Measurements from ENCODE around the gene TP53. TPM values are rescaled to one million over a fixed set of nuclear protein-coding genes. Genes with fewer than 3 reads are reported as not detected.

TP53 gene
- total RNA-seq, 1 experiment from 2014 or later: 179 TPM

DNA sequence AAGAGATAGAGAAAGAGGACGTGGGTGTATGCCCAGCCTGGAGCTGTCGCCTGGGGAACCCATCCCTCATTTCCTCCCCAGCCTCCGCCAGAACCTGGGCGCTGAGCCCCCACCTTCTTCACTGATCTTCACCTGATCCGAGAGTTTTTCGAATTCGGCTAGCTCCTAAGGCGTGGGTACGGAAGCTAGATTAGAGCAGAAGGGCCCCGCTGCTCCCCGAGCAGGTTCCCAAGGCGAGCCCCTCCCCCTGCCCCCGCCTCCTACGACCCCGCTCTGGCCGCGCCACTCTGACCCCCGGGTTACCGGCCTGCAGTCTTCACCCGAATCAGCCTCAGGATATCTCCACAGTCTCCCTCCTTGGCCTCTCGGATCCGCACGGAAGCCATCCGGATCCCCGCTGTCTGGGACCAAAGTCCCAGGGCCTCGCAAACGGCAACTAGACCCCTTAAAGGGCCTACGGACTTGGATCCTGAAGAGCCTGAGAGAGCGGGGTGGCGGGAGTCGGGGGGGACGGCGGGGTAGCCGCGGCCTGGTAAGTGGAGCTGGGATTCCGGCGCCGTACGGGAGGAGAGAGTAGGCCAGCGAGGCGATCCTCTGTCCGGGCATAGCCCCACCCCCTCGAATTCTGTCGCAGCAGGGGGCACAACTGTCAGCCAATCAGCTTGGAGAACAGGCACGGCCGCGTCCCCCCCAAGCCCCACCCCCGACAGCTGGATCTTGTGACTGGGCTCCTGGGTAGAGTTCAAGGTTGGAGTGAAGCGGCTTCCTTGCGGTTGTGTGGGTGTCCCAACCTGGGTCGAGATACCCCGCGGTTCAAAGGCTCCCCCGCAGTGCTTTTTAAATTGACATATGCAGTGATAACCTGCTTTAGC lies 59.8 kb downstream of the TP53 start, which contains the start of gene SAT2 (continued):
- TF ChIP-seq ZNF263 (CRISPR knock-in tag; IDR thresholded peaks at IDR 0.05; ENCODE audit: low read depth) (no peak), ZNF671 (CRISPR knock-in tag; IDR thresholded peaks at IDR 0.05) (no peak), OVOL2 (CRISPR knock-in tag; IDR thresholded peaks at IDR 0.05; ENCODE audit: borderline replicate concordance) (no peak)
- TF ChIP-seq, protein P1, sequence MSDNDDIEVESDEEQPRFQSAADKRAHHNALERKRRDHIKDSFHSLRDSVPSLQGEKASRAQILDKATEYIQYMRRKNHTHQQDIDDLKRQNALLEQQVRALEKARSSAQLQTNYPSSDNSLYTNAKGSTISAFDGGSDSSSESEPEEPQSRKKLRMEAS (CRISPR knock-in tag; IDR thresholded peaks at IDR 0.05): no peak
- TF ChIP-seq, protein P2, sequence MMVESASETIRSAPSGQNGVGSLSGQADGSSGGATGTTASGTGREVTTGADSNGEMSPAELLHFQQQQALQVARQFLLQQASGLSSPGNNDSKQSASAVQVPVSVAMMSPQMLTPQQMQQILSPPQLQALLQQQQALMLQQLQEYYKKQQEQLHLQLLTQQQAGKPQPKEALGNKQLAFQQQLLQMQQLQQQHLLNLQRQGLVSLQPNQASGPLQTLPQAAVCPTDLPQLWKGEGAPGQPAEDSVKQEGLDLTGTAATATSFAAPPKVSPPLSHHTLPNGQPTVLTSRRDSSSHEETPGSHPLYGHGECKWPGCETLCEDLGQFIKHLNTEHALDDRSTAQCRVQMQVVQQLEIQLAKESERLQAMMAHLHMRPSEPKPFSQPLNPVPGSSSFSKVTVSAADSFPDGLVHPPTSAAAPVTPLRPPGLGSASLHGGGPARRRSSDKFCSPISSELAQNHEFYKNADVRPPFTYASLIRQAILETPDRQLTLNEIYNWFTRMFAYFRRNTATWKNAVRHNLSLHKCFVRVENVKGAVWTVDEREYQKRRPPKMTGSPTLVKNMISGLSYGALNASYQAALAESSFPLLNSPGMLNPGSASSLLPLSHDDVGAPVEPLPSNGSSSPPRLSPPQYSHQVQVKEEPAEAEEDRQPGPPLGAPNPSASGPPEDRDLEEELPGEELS (CRISPR knock-in tag; IDR thresholded peaks at IDR 0.05): no peak
- TF ChIP-seq, protein P3, sequence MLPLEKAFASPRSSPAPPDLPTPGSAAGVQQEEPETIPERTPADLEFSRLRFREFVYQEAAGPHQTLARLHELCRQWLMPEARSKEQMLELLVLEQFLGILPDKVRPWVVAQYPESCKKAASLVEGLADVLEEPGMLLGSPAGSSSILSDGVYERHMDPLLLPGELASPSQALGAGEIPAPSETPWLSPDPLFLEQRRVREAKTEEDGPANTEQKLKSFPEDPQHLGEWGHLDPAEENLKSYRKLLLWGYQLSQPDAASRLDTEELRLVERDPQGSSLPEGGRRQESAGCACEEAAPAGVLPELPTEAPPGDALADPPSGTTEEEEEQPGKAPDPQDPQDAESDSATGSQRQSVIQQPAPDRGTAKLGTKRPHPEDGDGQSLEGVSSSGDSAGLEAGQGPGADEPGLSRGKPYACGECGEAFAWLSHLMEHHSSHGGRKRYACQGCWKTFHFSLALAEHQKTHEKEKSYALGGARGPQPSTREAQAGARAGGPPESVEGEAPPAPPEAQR (CRISPR knock-in tag; IDR thresholded peaks at IDR 0.05): no peak
- TF ChIP-seq, protein P4, sequence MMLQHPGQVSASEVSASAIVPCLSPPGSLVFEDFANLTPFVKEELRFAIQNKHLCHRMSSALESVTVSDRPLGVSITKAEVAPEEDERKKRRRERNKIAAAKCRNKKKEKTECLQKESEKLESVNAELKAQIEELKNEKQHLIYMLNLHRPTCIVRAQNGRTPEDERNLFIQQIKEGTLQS (CRISPR knock-in tag; conservative IDR thresholded peaks at IDR 0.05): no peak

DNA sequence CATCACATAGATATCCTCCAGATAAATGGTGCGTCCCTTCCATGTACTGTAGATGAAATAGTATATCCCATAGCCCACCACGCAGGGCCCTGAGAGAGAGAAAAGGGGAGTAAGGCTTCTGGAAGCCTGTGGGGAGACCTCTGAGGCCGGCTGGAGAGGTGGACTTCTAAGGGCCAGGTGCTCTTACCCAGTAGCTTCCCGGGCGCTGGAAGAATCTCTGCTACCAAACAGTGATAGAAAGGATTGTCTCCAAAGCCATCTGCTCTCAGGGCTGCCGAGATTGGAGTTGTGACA lies 60.4 kb downstream of the TP53 start:
- Mint-ChIP-seq H3K27ac (peak overlapping the region; percentile 25), H3K27me3 (ENCODE audit: low read depth) (no peaks in the 10 kb centered on the region), H3K9me3 (no peaks in the 10 kb centered on the region), H3K4me1 (peaks cover 9% of the 10 kb centered on the region), H3K36me3 (peaks cover 4% of the 10 kb centered on the region), H3K4me3 (peak overlapping the region; percentile 85)
- ATAC-seq: no peak
- TF ChIP-seq, protein P5, sequence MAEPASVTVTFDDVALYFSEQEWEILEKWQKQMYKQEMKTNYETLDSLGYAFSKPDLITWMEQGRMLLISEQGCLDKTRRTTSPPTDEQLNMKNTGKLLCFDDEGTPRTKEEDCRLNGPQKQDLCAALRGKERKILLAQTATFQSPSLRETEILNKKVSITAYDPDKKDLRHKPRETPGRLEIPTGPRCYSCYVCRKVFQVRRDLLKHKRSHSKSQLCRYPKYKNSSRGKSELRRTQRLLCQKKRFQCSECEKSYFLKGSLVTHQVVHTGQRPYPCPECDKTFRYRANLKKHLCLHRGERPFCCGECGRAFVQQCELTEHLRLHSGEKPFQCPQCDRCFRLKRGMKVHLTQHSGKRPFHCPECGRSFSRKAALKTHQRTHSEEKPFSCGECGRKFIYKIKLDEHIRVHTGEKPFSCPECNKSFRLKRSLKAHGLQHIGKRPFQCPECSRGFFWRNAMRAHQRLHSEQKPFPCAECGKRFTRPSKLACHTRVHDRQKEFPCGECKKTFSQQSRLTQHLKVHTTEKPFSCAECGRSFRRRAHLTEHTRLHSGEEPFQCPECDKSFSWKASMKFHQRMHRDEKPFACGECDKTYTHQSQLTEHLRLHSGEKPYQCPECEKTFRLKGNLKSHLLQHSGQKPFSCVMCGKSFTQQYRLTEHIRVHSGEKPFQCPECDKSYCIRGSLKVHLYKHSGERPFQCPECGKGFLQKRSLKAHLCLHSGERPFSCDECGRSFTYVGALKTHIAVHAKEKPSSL (CRISPR knock-in tag; conservative IDR thresholded peaks at IDR 0.05): no peak
- no peak for DNase-seq (ENCODE audit: low spot score)
- ChIA-PET CTCF (interaction anchor here (0.6 to 3.0 kb wide), 14 partner anchors 9 to 447 kb away, joined by 3 to 41 read pairs (median 7); partner anchors contain the start of genes EFNB3, FXR2, SOX15 and TP53), POLR2A (interaction anchor here (1.0 to 3.1 kb wide), 9 partner anchors 11 to 148 kb away, joined by 3 to 40 read pairs (median 9); partner anchors contain the start of genes ATP1B2, DNAH2, MPDU1 and SOX15)

DNA sequence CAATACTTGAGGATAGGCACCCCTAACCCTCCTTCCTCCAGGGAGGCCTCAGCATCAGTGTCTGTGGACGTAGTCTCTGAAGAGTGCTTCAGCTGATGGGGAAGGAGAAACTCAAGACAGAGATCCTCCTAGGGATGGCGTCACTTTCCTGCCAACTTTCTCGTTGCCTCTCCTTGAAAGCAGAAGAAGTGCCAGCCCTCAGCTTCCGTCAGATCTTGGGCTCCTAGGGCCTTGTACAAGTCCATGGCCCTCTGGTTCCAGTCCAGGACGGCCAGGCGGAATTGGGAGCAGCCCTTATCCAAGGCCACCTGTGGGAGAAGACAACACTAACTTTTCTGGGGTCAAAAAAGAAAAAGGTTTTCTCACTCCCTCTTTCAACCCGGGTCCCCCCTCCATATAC lies 61.0 kb downstream of the TP53 start:
- Mint-ChIP-seq H3K9me3 (no peaks in the 10 kb centered on the region), H3K4me3 (peak overlapping the region; percentile 85), H3K27me3 (ENCODE audit: low read depth) (no peaks in the 10 kb centered on the region), H3K36me3 (peaks cover 4% of the 10 kb centered on the region), H3K27ac (no peak overlapping the region), H3K4me1 (peaks cover 9% of the 10 kb centered on the region)
- CTCF ChIA-PET: interaction anchor here (2.1 to 3.0 kb wide), 6 partner anchors 10 to 61 kb away, joined by 8 to 41 read pairs (median 28); partner anchors contain the start of genes FXR2, SOX15, TP53 and WRAP53
- no peak for ATAC-seq
- POLR2A ChIA-PET: interaction anchor here (1.0 to 3.1 kb wide), 3 partner anchors 30 to 147 kb away, joined by 3 to 40 read pairs (median 20); partner anchors contain the start of genes TP53 and WRAP53
- no peak for DNase-seq (ENCODE audit: low spot score)
- TF ChIP-seq RELA (CRISPR knock-in tag; IDR thresholded peaks at IDR 0.05; ENCODE audit: borderline replicate concordance): no peak
- TF ChIP-seq ZNF416 (CRISPR knock-in tag; IDR thresholded peaks at IDR 0.05): no peak
- TF ChIP-seq, protein P6, sequence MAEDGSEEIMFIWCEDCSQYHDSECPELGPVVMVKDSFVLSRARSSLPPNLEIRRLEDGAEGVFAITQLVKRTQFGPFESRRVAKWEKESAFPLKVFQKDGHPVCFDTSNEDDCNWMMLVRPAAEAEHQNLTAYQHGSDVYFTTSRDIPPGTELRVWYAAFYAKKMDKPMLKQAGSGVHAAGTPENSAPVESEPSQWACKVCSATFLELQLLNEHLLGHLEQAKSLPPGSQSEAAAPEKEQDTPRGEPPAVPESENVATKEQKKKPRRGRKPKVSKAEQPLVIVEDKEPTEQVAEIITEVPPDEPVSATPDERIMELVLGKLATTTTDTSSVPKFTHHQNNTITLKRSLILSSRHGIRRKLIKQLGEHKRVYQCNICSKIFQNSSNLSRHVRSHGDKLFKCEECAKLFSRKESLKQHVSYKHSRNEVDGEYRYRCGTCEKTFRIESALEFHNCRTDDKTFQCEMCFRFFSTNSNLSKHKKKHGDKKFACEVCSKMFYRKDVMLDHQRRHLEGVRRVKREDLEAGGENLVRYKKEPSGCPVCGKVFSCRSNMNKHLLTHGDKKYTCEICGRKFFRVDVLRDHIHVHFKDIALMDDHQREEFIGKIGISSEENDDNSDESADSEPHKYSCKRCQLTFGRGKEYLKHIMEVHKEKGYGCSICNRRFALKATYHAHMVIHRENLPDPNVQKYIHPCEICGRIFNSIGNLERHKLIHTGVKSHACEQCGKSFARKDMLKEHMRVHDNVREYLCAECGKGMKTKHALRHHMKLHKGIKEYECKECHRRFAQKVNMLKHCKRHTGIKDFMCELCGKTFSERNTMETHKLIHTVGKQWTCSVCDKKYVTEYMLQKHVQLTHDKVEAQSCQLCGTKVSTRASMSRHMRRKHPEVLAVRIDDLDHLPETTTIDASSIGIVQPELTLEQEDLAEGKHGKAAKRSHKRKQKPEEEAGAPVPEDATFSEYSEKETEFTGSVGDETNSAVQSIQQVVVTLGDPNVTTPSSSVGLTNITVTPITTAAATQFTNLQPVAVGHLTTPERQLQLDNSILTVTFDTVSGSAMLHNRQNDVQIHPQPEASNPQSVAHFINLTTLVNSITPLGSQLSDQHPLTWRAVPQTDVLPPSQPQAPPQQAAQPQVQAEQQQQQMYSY (CRISPR knock-in tag; IDR thresholded peaks at IDR 0.05): no peak
- TF ChIP-seq GTF2I (CRISPR knock-in tag; conservative IDR thresholded peaks at IDR 0.05): no peak
- no peak for TF ChIP-seq CREB1 (CRISPR knock-in tag; IDR thresholded peaks at IDR 0.05)
- no peak for TF ChIP-seq FOXJ3 (CRISPR knock-in tag; IDR thresholded peaks at IDR 0.05; ENCODE audit: borderline replicate concordance)
- TF ChIP-seq, protein P7, sequence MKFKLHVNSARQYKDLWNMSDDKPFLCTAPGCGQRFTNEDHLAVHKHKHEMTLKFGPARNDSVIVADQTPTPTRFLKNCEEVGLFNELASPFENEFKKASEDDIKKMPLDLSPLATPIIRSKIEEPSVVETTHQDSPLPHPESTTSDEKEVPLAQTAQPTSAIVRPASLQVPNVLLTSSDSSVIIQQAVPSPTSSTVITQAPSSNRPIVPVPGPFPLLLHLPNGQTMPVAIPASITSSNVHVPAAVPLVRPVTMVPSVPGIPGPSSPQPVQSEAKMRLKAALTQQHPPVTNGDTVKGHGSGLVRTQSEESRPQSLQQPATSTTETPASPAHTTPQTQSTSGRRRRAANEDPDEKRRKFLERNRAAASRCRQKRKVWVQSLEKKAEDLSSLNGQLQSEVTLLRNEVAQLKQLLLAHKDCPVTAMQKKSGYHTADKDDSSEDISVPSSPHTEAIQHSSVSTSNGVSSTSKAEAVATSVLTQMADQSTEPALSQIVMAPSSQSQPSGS (CRISPR knock-in tag; IDR thresholded peaks at IDR 0.05; ENCODE audit: borderline replicate concordance, low read depth): no peak
- TF ChIP-seq, protein P8, sequence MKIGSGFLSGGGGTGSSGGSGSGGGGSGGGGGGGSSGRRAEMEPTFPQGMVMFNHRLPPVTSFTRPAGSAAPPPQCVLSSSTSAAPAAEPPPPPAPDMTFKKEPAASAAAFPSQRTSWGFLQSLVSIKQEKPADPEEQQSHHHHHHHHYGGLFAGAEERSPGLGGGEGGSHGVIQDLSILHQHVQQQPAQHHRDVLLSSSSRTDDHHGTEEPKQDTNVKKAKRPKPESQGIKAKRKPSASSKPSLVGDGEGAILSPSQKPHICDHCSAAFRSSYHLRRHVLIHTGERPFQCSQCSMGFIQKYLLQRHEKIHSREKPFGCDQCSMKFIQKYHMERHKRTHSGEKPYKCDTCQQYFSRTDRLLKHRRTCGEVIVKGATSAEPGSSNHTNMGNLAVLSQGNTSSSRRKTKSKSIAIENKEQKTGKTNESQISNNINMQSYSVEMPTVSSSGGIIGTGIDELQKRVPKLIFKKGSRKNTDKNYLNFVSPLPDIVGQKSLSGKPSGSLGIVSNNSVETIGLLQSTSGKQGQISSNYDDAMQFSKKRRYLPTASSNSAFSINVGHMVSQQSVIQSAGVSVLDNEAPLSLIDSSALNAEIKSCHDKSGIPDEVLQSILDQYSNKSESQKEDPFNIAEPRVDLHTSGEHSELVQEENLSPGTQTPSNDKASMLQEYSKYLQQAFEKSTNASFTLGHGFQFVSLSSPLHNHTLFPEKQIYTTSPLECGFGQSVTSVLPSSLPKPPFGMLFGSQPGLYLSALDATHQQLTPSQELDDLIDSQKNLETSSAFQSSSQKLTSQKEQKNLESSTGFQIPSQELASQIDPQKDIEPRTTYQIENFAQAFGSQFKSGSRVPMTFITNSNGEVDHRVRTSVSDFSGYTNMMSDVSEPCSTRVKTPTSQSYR (CRISPR knock-in tag; IDR thresholded peaks at IDR 0.05): no peak

Measured in WTC11 (cell line).